NOMO-1 treated with DMSO at 0.1 percent for 48 hours (cell line): ENCODE measurements around the gene MRPS6.

Source experiments
- DNase-seq: peaks from one replicate; lab custom pipeline; 2025; ENCODE audit not compliant: unreplicated experiment; lab: John Stamatoyannopoulos, UW

MRPS6 gene

DNA sequence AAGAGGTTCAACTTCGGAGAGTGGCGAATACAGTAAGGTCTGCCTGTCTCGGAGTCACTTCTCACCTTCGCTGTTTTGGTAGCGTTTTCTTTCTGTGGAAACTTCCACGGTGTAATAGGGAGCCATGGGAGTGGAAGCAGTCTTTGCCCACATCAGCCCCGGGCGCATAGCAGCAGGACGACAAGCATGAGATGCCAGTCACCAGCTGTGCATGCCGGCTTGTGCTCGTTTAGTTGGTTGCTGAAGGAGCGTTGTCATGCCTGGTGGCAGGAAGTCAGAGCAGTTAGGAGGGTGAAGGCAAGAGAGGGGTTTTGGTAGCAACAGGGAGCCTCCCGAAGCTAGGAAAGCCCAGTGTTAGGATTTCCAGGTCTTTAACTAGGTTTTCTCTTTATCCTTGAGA, 58.8 kb downstream of the MRPS6 start:
- no peak for DNase-seq

DNA sequence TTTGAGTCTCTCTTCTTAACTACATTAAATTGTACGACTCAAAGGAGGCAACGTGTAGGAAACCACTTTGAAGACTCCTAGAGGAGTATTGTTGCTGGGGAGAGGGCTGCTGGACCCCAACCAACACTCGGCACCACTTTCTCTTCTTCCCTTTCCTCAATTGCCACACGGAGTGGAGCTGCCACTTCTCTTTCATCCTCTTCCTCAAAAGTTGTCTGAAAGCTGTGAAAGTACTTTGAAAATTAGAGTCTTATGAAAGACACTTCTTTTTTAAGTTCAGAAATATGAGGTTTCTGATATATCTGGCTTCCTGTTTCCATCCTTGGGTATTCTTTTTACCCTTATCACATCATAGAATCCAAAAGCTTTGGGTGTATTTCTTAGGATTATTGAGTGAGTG, 59.5 kb downstream of the MRPS6 start:
- DNase-seq: peak; percentile 81

DNA sequence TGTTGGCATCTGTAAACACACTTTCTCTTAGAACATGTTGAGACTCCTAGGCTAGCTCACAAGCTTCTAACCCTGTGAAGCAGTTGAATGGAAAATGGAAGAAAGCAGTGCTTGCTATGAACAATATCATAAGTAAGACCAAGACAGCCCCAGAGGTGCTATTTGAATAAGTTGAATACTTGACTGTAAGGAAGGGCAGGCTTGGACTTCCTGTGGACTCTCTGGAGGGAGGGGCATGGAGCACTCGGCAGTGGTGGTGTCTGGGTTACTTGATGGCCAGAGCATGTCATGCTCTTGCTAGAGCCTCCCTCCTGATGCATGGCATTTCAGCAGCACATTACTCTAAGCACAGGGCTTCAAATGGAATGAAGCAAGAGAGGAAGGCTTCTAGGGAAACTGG, 60.0 kb downstream of the MRPS6 start:
- no peak for DNase-seq

DNA sequence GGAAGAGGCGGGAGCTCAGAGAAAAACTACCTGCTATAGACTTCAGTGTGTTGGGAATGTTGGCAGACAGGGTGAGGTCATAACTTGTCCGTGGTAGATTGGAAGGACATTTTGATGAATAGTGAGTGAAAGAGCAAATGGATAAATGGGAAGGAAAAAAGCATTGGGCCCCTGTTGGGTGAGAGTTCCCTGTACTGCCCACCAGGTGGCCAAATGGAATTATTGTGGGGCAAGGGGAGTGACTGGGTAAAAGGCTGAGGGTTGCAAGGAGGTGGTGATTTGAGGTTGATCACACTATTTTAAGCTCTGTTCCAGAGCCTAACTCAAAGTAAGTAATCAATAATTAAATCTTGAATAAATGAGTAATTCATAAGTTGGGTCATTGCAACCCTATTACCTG, 60.4 kb downstream of the MRPS6 start:
- DNase-seq: no peak

DNA sequence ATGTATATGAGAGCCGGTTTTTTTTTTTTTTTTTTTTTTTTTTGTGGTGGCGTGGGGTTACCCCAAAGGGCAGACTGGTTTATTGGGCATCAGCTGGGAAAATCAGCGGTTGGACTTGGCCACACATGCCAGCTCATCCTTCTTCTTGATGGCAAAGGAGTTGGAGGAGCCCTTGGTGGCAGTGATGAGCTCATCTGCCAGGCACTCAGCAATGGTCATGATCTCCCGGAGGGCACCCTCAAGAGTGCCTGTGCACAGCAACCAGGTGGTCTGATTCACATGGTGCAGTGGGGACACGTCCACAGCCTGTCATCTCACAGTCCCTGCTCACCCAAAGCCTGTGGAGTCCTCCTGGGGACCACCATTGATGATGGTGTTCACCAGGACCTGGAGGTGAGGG, 62.0 kb downstream of the MRPS6 start:
- no peak for DNase-seq

DNA sequence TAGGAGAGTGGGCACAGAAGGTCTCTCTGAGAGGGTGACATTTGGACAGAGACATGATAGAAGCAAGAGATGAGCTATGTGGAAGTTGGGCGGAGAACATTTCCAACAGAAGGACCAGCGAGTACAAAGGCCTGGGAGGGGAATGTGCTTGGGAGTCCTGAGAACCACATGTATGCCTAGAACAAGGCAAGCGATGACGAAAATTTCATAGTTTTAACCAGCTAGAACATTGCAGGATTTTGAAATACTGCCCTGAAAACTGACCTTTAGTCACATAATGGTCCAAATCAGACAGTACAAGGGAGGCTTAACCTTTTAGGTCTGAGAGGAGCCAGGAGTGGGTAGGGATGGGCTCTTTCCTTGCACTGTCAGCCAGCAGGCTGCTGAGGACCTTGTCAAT, 68.0 kb downstream of the MRPS6 start:
- DNase-seq: no peak

DNA sequence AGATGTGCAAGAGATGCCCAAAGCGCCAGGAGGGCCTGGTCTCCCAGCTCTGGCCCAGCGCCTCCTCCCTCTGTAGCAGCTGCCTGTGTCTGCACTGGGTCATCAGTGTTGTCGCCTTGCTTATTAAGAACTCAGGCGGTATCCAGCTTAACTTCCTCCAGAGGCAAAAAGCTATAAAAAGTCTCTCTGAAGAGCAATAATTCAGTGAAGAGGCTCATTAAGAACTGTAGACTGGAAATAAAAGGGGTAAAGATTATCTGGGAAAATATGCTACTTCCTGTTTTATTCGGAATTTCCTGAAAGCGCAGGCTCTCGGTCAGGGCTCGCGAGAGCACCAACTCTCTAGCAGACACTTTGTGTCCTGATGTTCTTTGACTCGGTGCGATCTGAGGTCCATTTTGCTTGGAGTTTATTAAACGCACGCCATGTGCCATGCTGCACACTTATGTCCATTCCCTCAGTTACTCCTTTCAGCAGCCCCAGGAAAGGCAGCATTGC, 70.4 kb downstream of the MRPS6 start:
- DNase-seq: no peak

DNA sequence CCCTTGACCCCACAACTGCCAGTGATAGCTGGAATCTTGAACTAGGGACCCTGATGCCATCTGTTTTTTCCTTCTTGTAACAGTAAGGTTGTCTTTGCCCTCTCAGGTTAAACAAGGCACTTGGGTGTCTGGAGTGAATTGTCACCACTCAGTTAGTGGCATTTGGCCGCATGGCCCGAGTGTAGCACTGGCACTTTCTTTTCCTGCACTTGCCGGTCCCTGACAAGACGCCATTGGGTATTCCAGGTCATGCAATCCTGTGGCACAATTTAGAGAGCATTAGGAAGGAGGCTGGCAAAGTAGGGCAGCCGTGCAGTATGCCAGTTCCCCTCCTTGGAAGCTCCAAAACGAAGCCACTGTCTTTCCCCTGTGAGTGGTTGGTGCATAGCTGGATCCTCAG, 70.8 kb downstream of the MRPS6 start:
- DNase-seq: no peak

DNA sequence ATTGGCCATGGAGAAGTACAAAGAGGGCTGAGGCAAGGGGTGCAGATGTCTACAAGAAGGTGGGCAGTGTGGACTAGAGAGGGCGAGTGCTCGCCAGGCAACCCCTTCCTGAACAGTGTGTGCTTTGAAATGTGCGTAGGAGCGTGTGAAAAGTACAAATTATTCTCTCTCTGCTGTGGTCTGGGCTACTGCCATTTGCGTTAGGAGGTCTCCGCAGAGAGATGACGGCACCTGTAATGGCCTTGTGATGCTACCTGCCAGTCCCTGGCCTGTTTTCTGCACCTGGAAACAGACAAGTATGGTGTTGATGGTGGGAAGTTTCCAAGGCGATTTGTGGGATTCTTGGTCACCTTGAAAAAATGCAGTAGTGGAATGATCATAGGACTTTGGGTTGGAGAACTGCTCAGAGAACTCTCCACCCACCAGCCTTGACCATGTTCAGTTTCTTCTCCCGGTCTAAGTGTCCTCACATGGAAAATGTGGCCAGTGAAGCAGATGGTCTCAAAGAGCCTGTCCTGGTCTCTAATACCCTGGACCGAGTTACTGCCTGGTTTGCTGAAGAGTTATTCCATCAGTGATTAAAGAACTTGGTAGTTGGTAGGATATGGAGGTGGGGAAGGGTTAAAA, 74.5 kb downstream of the MRPS6 start:
- DNase-seq: no peak

DNA sequence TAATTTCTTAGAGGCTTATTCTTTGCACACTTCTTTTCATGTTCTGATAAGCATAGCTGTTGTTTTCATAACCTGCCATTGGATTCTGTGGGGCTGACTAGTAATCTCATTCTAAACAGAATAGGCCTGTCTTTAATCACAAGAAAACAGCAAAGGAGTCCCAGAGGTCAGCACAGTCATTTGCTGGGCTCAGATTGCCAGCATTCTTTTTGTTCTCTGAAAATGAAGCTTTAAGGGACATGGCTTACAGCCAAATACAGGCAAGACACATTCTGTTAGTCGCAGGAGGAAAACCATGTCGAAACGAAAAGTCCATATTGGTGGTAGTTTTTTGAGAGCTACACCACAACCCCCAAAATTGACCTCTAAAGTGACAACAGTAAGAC, 75.0 kb downstream of the MRPS6 start:
- DNase-seq: no peak

DNA sequence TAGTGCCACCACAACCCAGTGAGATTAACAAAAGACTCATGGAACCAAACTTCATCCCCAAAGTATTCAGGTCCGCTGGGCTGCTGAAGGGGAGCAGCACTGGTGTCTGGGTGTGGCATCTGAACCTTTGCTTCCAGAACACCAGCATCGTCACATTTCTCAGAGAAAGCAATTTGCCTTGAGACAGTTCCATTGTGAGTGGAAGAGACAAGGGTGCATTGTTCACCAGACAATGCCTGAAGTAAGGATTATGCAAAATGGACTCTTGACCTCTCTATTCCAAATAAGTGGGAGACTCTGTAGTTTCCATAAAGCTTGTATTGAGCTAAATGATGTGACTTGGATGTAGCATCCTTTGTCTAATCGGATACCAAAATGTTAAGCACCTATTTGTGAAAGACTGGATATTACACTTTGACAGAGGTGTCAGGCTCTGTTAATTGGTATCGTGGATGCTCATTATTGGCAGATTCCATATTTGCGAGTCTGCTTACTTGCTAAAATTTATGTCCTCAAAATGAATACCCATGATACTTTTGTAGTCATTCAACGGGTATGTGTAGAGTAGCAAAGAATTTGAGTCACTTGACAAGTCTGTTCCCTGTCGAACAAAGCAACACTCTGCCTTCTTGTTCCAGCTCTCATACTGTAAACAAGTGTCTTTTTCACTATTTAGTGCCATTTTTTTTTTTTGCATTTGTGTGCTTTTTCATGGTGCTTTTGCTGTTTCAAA, 75.6 kb downstream of the MRPS6 start:
- no peak for DNase-seq

DNA sequence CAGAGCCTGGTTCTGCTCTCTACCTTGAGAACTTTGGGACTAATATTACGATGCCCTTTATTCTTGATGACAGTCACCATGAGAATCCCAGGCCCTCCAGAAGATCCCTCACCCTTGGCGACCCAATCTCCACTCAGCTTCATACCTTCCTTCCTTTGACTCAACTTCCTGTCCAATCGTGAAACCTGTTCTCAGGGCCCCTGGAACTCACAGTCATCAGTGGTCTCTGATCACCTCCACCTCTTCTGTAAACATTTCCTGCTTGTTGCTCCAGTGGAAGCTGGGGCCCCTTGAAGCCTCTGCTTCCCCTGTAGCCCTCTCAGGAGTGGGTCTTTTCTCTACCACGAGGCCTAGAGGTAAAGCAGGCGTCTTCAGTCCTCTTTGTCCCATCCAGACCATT, 79.1 kb downstream of the MRPS6 start:
- no peak for DNase-seq

DNA sequence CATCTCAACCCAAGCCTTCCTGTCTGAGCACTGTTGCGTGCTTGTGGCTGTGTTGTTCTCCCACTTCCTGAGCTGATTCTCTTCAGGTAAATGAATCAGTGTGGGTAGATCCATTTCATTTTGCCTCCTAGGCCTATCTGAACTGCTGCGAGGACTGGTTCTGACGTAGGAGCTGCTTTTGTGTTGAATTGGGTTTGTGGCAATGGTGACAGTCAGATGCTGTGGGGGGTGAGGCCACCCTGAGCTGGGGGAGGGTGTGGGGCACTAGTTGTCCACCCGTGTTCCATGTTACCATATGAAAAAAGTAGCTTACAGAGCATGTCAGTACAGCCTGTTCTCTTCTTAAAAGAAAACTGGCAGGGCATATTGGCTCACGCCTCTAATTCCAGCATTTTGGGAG, 81.5 kb downstream of the MRPS6 start:
- no peak for DNase-seq

DNA sequence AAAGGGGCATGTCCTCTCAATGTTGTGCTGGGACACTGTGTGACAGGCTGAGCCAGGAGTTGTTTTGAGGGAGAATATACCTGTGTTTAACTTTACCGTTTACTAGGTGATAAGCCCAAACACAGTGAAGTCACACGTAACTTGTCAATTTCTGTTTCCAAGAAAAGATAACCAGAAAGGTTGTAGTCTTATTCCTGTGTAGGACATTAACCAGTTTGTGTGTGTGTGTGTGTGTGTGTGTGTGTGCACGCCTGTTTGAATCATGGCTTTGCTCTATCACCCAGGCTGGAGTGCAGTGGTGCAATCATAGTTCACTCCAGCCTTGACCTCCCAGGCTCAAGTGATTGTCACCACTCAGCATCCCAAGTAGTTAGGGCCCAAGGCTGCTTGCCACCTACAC, 83.6 kb downstream of the MRPS6 start:
- DNase-seq: no peak

DNA sequence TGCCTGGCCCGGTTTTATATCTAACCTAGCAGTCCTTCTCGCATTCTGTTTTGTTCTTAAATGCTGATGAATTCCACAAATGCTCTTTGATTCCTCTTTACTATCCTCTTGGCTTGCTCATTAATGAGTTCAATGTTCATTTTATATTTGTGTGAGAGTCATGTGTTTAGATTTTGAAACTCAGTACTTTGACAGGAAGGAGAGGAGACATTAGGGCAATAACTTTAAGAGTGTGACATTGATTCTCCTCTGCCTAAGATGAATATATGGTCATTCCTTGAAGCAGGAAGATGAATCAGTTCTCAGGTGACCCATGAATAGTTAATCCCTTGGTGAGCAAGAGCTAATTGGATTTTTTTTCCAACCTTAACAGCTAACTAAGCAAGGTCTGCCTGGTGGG, 84.1 kb downstream of the MRPS6 start:
- DNase-seq: no peak

DNA sequence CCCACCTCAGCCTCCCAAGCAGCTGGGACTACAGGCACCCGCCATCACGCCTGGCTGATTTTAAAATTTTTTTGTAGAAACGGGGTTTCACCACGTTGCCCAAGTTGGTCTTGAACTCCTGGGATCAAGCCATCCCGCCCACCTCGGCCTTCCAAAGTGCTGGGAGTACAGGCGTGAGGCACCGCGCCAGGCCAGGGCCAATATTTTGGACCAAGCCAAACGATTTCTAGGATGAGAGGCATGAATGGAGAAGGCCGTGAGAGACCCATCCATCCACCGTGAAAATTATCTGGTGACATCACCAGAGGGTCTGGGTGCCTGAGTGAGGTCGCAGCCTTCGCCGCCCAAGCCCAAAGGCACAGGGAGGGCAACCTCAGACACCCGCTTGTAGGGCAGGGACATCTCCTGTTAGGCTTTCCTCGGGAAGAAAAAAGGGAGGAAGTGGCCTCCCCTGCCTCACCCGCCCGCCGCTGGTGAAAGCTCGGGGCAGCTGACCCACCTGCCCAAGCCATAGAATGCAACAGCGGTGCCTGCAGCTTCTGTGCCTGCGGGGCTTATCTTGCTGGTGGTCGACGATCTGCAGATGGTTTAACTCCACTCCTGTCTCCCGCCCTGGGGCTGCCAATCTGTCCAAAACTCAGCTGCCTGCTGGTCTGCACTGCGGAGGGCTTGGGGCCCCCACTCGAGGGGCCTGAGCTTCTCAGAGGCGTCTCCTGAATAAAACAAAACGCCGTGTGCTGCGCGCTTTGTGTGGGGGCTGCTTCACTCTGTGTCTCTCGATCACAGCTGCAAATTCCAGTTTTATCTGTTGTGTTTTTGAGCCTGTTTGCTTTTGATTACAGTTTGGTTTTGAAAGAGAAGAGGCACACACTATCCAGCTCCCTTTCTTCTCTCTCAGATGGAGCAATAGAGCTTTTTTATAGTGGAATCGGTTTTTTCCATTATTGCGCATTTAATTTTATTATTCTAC, 85.8 kb downstream of the MRPS6 start:
- DNase-seq: no peak

DNA sequence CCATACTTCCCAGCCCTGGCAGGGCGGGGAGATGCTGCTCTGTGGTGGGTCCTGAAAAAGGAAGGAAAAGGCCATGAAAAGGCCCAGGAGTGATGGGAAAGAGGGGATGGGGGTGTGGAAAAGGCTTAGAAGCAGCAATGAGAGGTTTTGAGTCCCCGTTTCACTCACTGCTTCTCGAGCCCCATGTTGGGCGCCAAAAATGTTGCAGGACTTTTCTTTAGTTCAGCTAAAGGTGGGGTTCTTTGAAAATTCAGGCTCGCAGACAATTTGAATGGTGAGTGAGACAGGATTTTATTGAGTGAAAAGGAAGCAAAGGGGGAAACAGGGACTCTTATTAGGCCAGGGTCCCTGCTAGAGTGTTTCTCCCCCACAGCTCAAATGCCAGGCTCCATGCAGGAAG, 93.1 kb downstream of the MRPS6 start:
- DNase-seq: no peak

DNA sequence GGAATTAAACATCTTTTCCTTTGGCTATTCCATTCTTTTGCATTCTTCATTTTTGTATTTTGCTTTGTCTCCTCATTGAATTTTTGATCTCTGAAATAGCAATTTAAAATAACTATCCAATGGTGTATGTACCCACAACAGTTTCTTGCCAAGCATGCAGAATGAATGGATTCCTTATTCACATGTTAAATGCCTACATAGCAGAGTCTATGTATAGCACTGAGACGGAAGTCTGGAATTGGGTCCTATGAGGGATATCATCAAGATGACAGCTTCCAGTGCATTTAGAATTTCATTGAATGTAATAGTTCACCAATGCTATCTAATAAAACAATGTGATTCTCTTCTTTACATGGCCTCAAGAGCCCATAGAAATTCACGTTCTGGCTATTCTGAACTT, 97.5 kb downstream of the MRPS6 start:
- no peak for DNase-seq

DNA sequence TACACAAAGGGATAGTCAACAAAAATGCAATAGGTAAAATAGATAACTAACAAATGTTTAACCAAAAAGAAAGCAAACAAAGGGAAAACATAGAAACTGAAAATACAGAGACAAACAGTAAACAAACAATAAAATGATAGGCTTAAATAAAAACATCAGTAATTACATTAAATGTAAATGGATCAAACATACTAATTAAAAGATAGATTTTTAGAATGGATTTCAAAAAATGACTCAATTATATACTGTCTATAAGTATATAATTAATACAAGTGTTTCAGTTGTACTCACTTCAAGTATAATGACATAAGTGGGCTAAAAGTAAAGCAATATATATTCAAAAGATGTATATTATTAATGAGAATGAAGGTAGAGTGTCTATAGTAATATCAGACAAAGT, 101.1 kb downstream of the MRPS6 start:
- DNase-seq: no peak

DNA sequence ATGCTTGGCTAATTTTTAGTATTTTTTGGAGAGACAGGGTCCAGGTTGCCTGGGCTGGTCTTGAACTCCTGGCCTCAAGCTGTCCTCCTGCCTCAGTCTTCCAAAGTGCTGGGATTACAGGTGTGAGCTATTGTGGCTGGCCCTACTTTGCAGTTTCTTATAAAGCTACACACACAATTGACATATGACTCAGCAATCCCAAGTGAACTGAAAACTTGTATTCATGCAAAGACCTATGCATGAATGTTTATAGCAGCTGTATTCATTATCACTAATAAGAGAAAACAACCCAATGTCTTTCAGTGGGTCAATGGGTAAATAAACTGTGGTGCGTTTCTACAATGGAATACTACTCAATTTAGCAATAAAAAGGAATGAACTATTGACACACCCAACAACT, 103.1 kb downstream of the MRPS6 start:
- DNase-seq: no peak

DNA sequence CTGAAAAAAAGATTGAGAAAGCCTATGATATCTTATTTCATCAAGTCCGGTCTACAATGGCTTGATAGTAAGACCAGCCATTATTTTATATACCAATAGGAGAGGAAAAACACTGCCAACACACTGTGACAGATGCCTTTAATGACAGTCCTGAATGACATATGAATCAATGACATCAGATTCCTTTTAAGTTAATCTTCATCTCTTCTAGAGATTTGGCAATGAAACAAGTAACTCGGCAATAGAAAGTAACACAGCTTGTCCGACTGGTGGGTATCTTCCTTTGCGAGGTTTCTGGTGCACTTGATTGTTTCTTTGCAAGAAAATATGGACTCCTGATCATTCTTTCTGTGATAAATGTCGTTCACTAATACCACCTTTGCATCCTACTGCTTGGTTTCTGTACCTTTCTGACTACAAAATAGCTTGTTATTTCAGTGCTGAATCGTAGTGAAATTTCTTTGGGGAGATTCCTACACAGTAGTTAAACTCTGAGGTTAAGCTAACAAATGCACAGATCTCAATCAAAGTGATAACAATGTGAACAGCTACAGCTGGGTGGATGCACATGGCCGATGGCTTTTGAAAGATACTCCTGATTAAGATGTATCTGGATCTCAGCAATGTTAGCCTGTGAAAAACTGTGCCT, 104.7 kb downstream of the MRPS6 start:
- DNase-seq: no peak
